SW480 (cell line): ENCODE data around the gene KRTAP17-1.
"Not testable (repeated sequence)": the region's sequence is repeated elsewhere in the genome, so short reads cannot be mapped to it uniquely, and the experiment has no call there.

ENCODE experiments used
- DNase-seq: peaks from one replicate; pipeline ENCODE4 v3.0.0-alpha.2; 2016; ENCODE audit warnings: low spot score

KRTAP17-1 gene

DNA sequence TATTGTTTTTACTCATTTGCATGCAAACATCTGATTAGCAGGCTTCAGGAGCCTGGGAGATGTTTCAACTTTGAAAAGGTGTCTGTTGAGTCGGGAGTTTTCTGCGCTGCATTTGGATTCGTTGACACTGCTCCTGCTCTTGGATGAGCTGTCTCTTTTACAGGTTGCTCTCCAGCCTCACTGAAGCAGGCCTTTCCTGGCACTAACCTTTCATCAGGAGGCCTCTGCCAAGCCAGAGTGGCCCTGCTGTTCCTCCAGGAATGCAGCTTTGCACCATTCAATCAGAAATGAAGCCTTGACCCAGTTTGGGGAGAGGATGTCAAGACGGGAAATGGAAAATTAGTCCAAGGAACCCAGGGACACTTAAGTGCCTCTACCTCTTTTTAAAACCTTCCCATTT is 12.5 kb downstream of the KRTAP17-1 start:
- no peak for DNase-seq

GRCh38 chr17:41301916-41302901 is 13.3 kb downstream of the KRTAP17-1 start, which contains the start of gene KRTAP29-1:
Gene KRTAP29-1 (minus strand): TSS chr17:41302851. CDS start chr17:41302851, 0 bp downstream.
- no peak for DNase-seq

DNA sequence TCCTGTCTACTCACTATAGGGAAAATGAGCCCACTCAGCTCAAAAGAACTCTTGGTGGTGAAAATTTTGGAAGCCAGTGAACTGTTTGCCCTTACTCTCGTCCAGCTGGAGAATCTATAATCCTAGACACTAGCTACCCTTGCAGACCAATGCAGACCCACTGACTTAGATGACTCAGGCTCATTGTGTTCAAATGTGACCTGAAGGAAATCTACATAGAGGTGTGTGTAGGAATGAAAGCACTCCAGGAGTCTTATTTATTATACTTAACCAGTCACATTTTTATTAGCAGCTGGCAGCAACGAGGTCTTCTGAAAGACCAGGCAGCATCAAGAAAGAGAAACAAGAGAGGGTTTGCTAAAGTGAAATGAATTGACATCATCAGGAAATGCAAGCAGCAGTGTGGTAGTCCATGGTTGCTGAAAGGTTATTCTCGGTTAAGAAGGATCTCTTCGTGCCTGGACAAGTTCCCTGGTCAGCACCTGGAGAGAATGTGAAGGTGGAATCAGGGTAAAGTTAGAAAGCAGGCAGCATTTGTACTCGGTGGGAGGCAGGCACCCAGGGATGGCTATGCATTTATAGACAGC is 14.2 kb downstream of the KRTAP17-1 start:
- no peak for DNase-seq

DNA sequence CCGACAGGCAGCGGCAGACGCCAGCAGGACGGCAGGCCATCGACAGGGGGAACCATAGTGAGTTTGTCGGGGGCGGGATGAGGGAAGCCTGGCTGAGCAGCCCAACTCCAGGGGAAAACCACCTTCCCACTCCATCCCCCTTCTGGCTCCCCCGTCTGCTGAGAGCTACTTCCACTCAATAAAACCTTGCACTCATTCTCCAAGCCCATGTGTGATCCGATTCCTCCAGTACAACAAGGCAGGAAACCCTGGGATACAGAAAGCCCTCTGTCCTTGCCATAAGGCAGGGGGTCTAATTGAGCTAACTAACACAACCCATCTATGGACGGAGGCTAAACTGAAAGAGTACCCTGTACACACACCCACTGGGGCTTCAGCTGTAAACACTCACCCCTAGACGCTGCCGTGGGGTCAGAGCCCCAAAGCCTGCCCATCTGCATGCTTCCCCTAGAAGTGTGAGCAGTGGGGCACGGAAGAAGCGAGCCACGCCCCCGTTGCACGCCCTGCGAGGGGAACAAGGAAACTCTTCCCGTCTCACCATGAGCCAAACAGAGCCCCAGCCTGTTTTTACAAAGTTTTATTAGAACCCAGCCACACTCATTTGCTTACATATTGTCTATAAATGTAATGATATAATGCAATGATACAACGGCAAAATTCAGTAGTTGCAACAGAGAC is 16.9 kb downstream of the KRTAP17-1 start:
- DNase-seq, result no peak

DNA sequence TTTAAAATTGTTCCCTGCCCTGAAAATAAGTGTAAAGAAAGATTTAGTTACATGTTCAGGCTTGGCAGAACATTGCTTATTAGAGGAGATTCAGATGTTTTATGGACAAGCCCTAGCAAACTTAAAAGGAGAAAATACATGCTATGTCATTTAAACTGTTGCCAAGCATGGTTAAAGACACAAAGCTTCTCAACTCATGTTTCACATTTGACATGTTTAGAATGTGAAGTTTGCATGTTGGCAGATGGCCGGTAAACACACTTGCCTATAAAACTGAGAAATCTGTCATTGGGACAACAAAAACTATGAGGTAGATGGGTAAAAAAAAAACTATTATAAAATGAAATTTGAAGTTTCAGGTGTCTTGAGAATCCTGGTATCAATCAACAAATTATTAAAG is 18.7 kb downstream of the KRTAP17-1 start:
- no peak for DNase-seq

- no peak for DNase-seq
Measured at GRCh38 chr17:41294016-41294415, 21.5 kb downstream of the KRTAP17-1 start.

DNA sequence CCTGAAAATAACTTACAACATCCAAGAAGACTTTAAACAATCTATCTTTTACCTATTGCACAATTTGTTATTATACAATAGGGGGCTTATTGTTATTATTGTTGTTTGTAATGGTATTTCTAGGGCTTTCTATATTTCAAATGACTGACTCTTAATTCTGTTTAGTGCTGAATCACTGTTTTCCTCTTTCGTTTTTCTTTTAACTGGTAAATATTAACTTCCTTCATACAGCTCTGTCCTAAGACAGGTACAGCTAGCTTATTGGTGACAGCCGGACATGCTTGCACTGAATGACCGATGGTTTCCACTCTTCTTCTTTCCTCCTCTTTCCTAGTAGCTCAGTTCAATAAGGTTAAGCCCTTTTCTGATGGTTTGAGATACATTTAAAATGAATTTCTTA is 28.5 kb downstream of the KRTAP17-1 start:
- DNase-seq, result no peak

- no peak for DNase-seq
Measured at GRCh38 chr17:41284546-41284945, 31.0 kb downstream of the KRTAP17-1 start.

- no peak for DNase-seq
Measured at GRCh38 chr17:41284043-41284442, 31.5 kb downstream of the KRTAP17-1 start.

GRCh38 chr17:41278176-41278955 is 37.1 kb downstream of the KRTAP17-1 start:
- DNase-seq, result no peak

DNA sequence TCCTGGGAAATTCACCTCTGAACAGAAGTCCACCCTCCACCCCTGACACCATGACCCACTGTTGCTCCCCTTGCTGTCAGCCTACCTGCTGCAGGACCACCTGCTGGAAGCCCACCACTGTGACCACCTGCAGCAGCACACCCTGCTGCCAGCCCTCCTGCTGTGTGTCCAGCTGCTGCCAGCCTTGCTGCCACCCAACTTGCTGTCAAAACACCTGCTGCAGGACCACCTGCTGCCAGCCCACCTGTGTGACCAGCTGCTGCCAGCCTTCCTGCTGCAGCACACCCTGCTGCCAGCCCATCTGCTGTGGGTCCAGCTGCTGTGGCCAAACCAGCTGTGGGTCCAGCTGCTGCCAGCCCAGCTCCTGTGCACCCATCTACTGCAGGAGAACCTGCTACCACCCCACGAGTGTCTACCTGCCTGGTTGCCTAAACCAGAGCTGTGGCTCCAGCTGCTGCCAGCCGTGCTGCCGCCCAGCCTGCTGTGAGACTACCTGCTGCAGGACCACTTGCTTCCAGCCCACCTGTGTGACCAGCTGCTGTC is 39.8 kb downstream of the KRTAP17-1 start, which contains the start of gene KRTAP9-7:
TSS of gene KRTAP9-7 (plus strand) at position 51 of the 543 bp plus-strand sequence. CDS start at position 51, 0 bp downstream.
- not testable (repeated sequence) for DNase-seq

GRCh38 chr17:41271858-41272257 is 43.7 kb downstream of the KRTAP17-1 start:
- no peak for DNase-seq

- DNase-seq, result not testable (repeated sequence)
Measured at GRCh38 chr17:41271323-41271722, 44.2 kb downstream of the KRTAP17-1 start.

GRCh38 chr17:41267711-41268110 is 47.8 kb downstream of the KRTAP17-1 start:
- DNase-seq, result no peak

- no peak for DNase-seq
Measured at GRCh38 chr17:41265078-41265477, 50.4 kb downstream of the KRTAP17-1 start, which contains the start of gene KRTAP9-6. Gene KRTAP9-6 (plus strand): TSS chr17:41265378. CDS start chr17:41265378, 0 bp downstream.
